Heart left ventricle (tissue), 13 donors: ENCODE data around the gene UMODL1.

Experiments
- POLR2A ChIP-seq, 2 donors: fragments of 450-650 bp; IDR thresholded peaks; one replicate each; pipeline ENCODE4 v1.6.1; 2017; ENCODE audit warnings: antibody characterized with exemption in 2 of 2, mild to moderate bottlenecking in 2 of 2, moderate library complexity in 2 of 2
- TF ChIP-seq, protein P1 (sequence below), 12 donors: fragments of 200-600 bp; sonication (generic) in 4 of 12; IDR thresholded peaks; one replicate each; pipeline versions ENCODE4 v1.5.0 to v1.8.0; 2018 to 2022; ENCODE audit warnings: antibody characterized with exemption in 12 of 12, mild to moderate bottlenecking in 5 of 12
- donor health status: ischemic (EF 13 %, LVEDD 7.1; RV severe dilation, severe dysfunction).
- donor health status: DM: no; HTN: yes; CAD: no.
- donor health status: DM: no; HTN: no; CAD: no.
- donor health status: ischemic (EF 25% LVEDD 6.9; RV normal size, moderate dysfunction).
- donor health status: ischemic (EF 25% LVEDD 5.7; RV mildly dilated, moderate dysfunction).
- donor health status: ischemic (EF 35%, LVEDD 5.7; RV mildly dilated, moderate dysfunction).
- donor health status: nonischemic (EF 11% LVEDD 7.7; RV severe dilation, severe dysfunction).
- donor health status: DM: yes; HTN: yes; CAD: no.
- donor health status: PGD.
- donor health status: ischemic (EF 29% LVEDD 5.4; RV normal size, mild dysfunction).
- donor health status: nonischemic (EF 23%, LVEDD 6.1; RV moderate dilation, normal function).

DNA sequence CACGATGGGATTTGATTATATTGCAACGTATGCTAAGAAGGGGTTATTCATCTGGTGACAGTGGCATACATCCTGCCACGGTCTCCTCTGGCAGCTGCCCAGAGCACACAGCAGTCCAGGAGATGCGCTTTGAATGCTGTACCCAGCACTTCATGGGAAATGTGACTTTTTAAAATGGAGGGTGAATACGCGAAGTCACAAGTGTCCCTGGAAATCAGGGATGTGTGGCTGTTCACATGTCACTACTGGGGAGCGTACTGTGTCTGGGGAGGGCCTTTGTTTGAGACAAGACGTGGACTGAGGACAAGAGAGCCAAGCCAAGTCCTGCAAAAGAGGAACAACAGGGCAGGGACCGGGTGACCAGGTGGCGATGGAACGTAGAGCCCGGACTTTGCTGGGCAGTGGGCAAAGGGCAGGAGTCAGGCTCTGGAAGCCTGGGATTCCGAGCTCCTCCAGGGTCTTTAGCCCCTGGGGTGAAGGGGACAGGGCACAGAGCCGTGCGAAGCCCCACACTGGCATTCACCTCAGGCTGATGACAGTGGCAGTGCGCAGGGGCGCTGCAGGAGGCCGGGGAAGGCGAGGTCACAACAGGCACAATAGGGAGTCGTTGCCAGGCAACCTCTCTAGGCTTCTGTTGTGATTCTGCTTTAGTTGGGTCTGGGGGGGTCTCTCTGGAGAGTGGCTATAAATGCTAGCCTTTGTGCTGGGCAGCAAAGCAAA, 49.6 kb upstream of the UMODL1 start:
- TF ChIP-seq, protein P1, sequence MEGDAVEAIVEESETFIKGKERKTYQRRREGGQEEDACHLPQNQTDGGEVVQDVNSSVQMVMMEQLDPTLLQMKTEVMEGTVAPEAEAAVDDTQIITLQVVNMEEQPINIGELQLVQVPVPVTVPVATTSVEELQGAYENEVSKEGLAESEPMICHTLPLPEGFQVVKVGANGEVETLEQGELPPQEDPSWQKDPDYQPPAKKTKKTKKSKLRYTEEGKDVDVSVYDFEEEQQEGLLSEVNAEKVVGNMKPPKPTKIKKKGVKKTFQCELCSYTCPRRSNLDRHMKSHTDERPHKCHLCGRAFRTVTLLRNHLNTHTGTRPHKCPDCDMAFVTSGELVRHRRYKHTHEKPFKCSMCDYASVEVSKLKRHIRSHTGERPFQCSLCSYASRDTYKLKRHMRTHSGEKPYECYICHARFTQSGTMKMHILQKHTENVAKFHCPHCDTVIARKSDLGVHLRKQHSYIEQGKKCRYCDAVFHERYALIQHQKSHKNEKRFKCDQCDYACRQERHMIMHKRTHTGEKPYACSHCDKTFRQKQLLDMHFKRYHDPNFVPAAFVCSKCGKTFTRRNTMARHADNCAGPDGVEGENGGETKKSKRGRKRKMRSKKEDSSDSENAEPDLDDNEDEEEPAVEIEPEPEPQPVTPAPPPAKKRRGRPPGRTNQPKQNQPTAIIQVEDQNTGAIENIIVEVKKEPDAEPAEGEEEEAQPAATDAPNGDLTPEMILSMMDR (IDR thresholded peaks at IDR 0.05): no peak
- TF ChIP-seq POLR2A (IDR thresholded peaks at IDR 0.05): no peak
